Measurements from ENCODE around the gene MAD1L1.

DNA sequence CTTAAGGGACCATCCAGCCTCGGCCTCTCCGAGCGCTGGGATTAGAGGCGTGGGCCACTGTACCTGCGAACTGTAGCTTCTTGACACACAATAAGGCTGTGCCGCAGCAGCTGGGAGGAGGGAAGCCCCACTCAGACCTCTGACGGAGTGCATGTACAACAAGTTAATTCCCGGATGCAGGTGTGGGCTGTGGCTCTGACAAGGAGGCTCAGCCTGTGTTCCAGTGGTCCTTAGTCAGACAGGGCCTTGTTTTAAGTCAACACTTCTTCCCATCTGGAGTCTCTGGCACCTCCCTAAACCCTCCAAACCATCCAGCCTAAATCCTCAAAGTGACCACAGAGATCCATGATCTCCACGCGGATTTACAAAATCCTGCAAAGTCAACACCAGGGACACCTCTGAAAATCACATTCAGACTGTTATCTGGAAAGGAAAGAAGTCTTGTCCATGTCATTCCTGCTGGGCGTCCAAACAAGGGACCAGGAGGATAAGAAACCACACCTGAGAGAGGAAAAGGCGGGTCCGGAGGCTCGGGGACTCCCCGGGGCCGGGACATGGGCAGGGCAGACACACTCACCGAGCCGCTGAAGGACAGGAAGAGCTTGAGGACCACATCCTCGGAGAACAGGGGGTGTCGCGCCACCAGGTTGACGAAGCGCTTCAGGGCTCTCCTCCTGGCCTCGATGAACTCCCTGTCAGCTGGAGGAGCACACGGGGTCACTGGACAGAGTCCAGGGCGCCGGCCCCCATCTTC, 38.7 kb upstream of the MAD1L1 start:
- TF ChIP-seq CTCF (IDR thresholded peaks at IDR 0.05): no peak
- no peak for TF ChIP-seq POLR2A (IDR thresholded peaks at IDR 0.05)
